Left lung (tissue), 10 donors: ENCODE measurements around the gene TMC3. TPM values are rescaled to one million over a fixed set of nuclear protein-coding genes. Genes with fewer than 3 reads are reported as not detected.

Source experiments
- ATAC-seq: fragments of 200-7000 bp; cut with Tn5 transposase; one replicate; pipeline ENCODE4 v1.9.1; 2020; ENCODE audit warnings: moderate library complexity
- DNase-seq, 4 donors: peaks; one replicate each; pipeline ENCODE4 v3.0.0-alpha.2; 2013 to 2020
- H3K27ac ChIP-seq, 2 donors: fragments of 200-600 bp; sonication (generic) in 1 of 2; one replicate each; pipeline versions ENCODE4 v1.5.0 to v1.8.0; 2020 to 2021
- H3K27me3 ChIP-seq, 2 donors: fragments of 200-600 bp; sonication (generic) in 1 of 2; one replicate each; pipeline versions ENCODE4 v1.5.0 to v1.8.0; 2020 to 2021
- H3K36me3 ChIP-seq, 2 donors: fragments of 200-600 bp; sonication (generic) in 1 of 2; one replicate each; pipeline versions ENCODE4 v1.5.0 to v1.8.0; 2020 to 2021
- H3K4me1 ChIP-seq, 2 donors: fragments of 200-600 bp; one replicate each; pipeline ENCODE4 v1.8.0; 2021
- H3K4me3 ChIP-seq, 2 donors: fragments of 200-600 bp; sonication (generic) in 1 of 2; one replicate each; pipeline versions ENCODE4 v1.5.0 to v1.8.0; 2020 to 2021; ENCODE audit warnings: mild to moderate bottlenecking in 1 of 2
- H3K9me3 ChIP-seq, 2 donors: fragments of 200-600 bp; sonication (generic) in 1 of 2; one replicate each; pipeline versions ENCODE4 v1.5.0 to v1.8.0; 2020 to 2021
- intact Hi-C, 2 donors: fragments of 100-400 bp; cut with DNase I; formaldehyde crosslinking; loops; one replicate each; pipeline versions ENCODE4 v1.11.2 to v1.14.2; 2022
- polyA plus RNA-seq, 6 donors: library from polyadenylated mRNA; unstranded; fragments of 120-200 nt; gene quantifications; one replicate each; pipeline ENCODE4 v1.2.1, GENCODE V29; 2013; ENCODE audit not compliant: insufficient read length in 6 of 6
- total RNA-seq, 2 donors: library from RNA; stranded (reverse); fragmentation: NEBNext Ultra II Directional; extraction: Animal tissue kit (Norgen Biotek cat#: 25700); gene quantifications; one replicate each; pipeline ENCODE4 v1.2.1, GENCODE V29; 2021
- TF ChIP-seq, protein P1 (sequence below), 2 donors: fragments of 200-600 bp; sonication (generic) in 1 of 2; IDR thresholded peaks; one replicate each; pipeline versions ENCODE4 v1.5.0 to v1.8.0; 2021; ENCODE audit warnings: antibody characterized with exemption in 2 of 2
- donor health status: DM: no; HTN: yes; CAD: no.
- donor health status: DM: no; HTN: no; CAD: no.

The TMC3 gene
- total and polyA plus RNA-seq, 8 donors = 0.14 to 0.31 (median 0.25) TPM; not detected in 2

DNA sequence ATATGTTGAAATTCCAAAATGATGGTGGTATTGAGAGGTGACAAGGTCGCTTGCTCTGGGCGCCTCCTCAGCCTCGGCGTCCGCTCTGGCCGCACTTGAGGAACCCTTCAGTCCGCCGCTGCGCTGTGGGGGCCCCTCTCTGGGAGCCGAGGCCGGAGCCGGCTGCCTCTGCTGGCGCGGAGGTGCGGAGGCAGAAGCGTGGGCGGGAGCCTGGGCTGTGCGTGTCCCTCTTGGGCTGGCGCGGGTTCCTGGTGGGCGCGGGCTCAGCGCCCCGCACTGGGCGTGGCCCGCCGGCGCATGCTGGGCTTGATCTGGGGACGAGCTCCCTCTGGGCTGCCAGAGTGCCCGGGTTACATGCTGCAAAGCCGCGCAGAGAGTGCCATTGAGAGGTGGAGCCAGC lies 39.8 kb upstream of the TMC3 start:
- no peaks in the 10 kb centered on the region for H3K4me1 ChIP-seq
- peak in 1 of 4 donors; percentile 72 for DNase-seq
- no peak for ATAC-seq
- TF ChIP-seq, protein P1, sequence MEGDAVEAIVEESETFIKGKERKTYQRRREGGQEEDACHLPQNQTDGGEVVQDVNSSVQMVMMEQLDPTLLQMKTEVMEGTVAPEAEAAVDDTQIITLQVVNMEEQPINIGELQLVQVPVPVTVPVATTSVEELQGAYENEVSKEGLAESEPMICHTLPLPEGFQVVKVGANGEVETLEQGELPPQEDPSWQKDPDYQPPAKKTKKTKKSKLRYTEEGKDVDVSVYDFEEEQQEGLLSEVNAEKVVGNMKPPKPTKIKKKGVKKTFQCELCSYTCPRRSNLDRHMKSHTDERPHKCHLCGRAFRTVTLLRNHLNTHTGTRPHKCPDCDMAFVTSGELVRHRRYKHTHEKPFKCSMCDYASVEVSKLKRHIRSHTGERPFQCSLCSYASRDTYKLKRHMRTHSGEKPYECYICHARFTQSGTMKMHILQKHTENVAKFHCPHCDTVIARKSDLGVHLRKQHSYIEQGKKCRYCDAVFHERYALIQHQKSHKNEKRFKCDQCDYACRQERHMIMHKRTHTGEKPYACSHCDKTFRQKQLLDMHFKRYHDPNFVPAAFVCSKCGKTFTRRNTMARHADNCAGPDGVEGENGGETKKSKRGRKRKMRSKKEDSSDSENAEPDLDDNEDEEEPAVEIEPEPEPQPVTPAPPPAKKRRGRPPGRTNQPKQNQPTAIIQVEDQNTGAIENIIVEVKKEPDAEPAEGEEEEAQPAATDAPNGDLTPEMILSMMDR (IDR thresholded peaks at IDR 0.05) = no peak
- no peak overlapping the region for H3K27ac ChIP-seq
- H3K4me3 ChIP-seq = no peak overlapping the region
- intact Hi-C loops = no loop called here
- H3K9me3 ChIP-seq = no peaks in the 10 kb centered on the region
- no peaks in the 10 kb centered on the region for H3K36me3 ChIP-seq
- H3K27me3 ChIP-seq = peaks cover 0 to 9% of the 10 kb centered on the region in 2 donors

DNA sequence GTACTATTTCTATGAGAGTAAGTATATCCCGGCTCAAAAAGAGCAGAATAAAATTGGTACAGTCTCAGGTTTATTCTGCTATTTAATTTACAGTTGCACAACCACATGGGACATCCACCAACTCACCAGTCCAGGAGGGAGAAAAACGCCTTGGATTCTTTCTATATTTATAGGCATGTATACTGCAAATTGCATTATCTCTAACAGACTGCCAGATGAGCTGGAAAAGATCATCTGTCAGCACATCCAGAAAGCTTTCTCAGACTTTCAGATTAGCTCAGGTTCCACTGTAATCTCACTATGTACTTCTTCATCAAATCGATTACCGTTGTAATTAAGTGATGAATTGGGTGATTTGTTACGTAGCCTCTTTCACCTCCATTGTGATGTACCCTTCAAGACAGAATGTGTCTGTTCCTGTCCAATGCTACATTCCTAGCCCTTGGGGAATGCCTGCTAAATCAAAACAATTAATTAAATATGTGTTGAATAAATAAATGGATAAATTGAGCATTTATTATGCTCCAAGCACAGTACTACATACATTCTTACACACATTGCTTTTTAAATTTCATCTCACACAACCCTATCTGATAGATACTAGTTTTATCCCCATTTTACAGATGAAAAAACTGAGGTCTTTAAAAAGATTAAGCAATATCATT lies 38.1 kb upstream of the TMC3 start:
- TF ChIP-seq, protein P1 (IDR thresholded peaks at IDR 0.05) = no peak
- intact Hi-C loops = no loop called here
- peaks cover 0 to 16% of the 10 kb centered on the region in 2 donors for H3K27me3 ChIP-seq

DNA sequence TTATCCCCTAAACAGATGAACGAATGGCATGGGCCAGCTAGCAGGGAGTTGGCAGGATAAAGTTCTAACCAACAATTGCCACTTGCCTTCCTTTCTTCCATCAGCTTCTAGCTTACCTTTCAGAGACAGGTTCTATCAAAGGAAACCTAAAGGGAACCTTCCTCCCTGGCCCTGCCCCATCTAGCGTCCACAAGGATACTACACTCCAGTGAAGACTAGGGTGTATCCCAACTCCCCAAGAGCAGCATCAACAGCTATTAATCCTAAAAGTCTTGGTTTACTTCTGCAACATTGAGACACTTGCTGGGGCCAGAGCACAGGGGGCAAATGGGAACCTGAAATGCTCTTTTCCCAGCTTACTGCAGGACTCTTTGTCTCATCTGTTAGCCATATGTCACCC lies 37.0 kb upstream of the TMC3 start:
- ATAC-seq = no peak

More for the DNA sequence above, 38.1 kb upstream of the TMC3 start:
- Histone ChIP-seq H3K27ac (no peak overlapping the region), H3K9me3 (no peaks in the 10 kb centered on the region), H3K4me1 (no peaks in the 10 kb centered on the region), H3K36me3 (no peaks in the 10 kb centered on the region), H3K4me3 (no peak overlapping the region)
- ATAC-seq = no peak
- DNase-seq = no peak

DNA sequence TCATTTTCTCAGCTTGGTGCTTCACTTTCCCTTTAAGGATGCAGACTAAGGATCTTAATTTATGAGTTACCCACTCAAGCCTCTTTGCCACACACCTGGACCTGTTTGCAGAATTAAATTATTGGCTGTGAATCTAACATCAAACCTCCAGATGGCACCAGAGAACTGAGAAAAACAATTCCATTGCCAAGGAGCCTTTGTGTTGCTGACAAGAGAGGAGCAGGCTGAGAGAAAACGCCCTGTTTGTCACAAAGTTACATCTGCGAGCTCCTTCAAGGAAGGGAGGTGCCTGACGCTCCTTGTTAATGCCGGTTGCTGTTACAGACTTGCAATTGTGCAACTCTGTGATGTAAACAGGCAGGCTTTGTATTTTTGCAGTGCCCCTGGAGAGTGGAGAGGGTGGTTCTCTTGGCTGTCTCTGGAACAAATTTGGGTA lies 36.3 kb upstream of the TMC3 start:
- no peak overlapping the region for H3K4me3 ChIP-seq
- H3K27ac ChIP-seq = no peak overlapping the region
- peaks cover 0 to 17% of the 10 kb centered on the region in 2 donors for H3K27me3 ChIP-seq
- intact Hi-C loops = no loop called here
- DNase-seq (peak in 2 of 4 donors; percentile 37 to 65), ATAC-seq (peak; percentile 85)
- no peaks in the 10 kb centered on the region for H3K9me3 ChIP-seq
- H3K36me3 ChIP-seq = no peaks in the 10 kb centered on the region
- H3K4me1 ChIP-seq = no peaks in the 10 kb centered on the region
- TF ChIP-seq, protein P1 (IDR thresholded peaks at IDR 0.05) = no peak

More for the DNA sequence above, 37.0 kb upstream of the TMC3 start:
- Histone ChIP-seq H3K4me1 (no peaks in the 10 kb centered on the region), H3K27ac (no peak overlapping the region), H3K4me3 (no peak overlapping the region), H3K9me3 (no peaks in the 10 kb centered on the region), H3K36me3 (no peaks in the 10 kb centered on the region), H3K27me3 (peaks cover 0 to 17% of the 10 kb centered on the region in 2 donors)
- DNase-seq = no peak
- TF ChIP-seq, protein P1 (IDR thresholded peaks at IDR 0.05) = no peak
- intact Hi-C loops = no loop called here

DNA sequence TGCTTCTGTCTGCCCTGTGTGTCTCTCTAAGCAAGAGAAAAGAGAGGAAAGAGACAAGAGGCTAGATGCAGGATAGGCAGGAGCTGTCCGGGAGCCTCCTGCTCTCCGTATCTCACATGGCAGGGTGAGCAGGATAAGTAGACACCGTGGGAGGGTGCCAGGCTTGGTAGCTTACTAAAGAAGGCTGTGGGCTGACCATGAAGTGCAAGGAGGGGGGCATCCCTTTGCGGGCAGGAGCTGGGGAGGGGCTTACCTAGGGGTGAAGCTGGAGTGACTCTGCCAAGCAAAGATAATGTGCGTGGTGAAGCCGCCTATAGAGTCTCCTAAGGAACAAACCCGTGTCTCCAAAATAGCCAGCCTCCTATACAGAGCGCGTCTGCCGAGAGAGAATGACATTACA lies 33.7 kb upstream of the TMC3 start:
- H3K36me3 ChIP-seq = no peaks in the 10 kb centered on the region
- intact Hi-C loops = no loop called here
- no peak overlapping the region for H3K4me3 ChIP-seq
- H3K27me3 ChIP-seq = peaks cover 0 to 9% of the 10 kb centered on the region in 2 donors
- H3K27ac ChIP-seq = no peak overlapping the region
- TF ChIP-seq, protein P1 (IDR thresholded peaks at IDR 0.05) = no peak
- no peak for DNase-seq
- ATAC-seq = no peak
- H3K9me3 ChIP-seq = no peaks in the 10 kb centered on the region
- H3K4me1 ChIP-seq = no peaks in the 10 kb centered on the region
